CD4-positive, alpha-beta T cell treated with Interleukin-6 for 4 hours (primary cell): Measurements from ENCODE around the gene ZER1.
"Not testable (repeated sequence)": the region's sequence is repeated elsewhere in the genome, so short reads cannot be mapped to it uniquely, and the experiment has no call there.

ENCODE experiments used
- DNase-seq: peaks from one replicate; pipeline ENCODE4 v3.0.0-alpha.2; 2020; ENCODE audit warnings: mixed read lengths

Gene ZER1

DNA sequence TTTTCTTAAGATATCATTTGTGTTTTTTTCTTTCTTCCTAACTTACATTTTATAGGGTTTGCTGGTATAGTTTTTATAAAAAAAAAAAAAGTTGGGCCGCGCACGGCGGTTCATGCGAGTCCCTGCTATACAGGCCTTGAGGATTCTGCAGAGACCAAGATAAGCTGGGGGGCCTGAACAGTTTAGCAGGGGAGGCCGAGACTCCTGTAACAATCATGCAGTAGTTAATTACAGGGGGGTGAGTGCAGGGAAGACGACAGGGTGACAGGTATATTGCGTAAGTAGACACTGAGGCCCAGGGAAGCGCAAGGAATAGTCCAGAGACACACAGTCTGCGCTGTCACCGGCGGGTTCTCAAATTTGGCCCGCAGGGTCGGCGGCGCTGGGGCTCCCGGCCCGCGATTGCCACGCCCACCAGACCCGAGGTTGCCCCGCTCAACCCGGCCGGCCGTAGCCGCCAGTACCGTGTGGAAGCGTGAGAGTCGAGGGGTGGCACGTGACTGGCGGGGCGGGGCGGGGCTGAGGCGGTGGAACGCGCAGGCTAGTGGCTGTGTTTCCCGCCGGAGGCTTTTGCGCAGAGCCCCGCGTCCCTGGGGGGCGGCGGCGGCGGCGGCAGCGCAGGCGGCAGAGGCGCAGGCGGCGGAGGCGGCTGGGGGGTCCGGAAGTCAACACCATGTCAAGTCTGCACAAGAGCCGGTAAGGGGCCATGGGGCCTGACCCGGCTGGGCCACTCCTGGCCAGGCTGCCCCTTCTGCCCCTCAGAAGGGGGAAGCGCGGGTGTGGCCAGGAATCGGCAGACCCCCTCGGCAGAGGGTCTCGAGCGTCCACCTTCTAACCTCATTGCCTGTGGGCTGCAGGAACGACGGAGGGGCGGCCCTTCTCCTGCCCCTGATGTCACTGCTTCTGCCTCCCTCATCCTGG lies 15.2 kb upstream of the ZER1 start, which contains the start of gene TBC1D13:
TBC1D13 (plus strand) TSS at position 573 of the 921 bp plus-strand sequence; CDS start at position 674, 101 bp downstream.
- peak; percentile 92 for DNase-seq

DNA sequence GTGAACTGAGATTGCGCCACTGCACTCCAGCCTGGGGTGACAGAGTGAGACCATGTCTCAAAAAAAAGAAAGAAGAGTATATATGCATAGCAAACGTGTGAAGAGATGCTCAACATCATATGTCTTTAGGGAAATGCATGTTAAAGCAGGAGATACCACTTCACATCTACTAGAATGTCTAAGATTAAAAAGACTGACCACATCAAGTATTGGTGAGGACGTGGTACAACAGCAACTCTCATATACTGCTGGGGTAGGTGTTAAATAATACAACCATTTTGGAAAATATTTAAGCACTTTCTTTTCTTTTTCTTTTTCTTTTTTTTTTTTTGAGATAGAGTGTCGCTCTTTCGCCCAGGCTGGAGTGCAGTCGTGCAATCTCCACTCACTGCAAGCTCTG lies 13.7 kb upstream of the ZER1 start:
- DNase-seq, result no peak

GRCh38 chr9:128782669-128783068 lies 10.9 kb upstream of the ZER1 start:
- no peak for DNase-seq

DNA sequence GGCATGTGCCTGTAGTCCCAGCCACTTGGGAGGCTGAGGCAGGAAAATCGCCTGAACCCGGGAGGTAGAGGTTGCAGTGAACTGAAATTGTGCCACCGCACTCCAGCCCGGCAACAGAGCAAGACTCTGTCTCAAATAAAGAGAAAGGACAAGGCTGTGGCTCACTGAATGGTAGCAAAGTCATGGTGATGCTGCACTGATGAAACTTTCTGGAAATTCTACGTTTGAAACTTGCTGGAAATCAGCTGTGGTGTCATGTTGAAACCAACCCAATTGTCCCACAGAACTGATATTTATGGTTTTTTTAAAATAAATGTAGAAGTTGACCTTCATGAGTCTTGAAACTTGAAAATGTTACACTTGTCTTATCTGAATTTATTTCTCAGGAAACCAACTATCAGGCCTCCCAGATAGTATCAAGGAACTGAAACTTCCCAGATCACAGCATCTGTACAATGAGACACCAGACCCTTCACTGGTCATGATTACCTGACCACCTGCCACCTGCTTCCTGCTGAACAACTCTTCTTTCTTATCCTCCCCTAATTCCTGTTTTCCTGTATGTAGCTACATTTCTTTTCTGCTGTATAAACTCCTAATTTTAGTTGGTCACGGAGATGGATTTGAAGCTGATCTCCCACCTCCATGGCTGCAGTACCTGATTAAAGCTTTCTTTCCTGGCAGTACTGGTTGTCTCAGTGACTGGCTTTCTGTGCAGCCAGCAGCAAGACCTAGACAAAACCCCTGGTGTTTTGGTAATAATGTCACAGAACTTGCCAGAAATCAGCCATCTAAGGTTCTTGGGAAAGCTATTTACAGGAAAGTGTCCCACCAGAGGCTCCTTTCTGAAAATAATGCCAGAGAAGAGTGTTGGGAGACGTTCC lies 9.7 kb upstream of the ZER1 start:
- no peak for DNase-seq

DNA sequence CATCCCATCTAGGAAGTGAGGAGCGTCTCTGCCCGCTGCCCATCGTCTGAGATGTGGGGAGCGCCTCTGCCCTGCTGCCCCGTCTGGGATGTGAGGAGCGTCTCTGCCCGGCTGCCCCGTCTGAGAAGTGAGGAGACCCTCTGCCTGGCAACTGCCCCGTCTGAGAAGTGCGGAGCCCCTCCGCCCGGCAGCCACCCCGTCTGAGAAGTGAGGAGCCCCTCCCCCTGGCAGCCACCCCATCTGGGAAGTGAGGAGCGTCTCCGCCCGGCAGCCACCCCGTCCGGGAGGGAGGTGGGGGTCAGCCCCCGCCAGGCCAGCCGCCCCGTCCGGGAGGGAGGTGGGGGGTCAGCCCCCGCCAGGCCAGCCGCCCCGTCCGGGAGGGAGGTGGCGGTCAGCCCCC lies 8.4 kb upstream of the ZER1 start:
- not testable (repeated sequence) for DNase-seq

- DNase-seq, result no peak
Observed at GRCh38 chr9:128774804-128775203, 3.1 kb upstream of the ZER1 start.

DNA sequence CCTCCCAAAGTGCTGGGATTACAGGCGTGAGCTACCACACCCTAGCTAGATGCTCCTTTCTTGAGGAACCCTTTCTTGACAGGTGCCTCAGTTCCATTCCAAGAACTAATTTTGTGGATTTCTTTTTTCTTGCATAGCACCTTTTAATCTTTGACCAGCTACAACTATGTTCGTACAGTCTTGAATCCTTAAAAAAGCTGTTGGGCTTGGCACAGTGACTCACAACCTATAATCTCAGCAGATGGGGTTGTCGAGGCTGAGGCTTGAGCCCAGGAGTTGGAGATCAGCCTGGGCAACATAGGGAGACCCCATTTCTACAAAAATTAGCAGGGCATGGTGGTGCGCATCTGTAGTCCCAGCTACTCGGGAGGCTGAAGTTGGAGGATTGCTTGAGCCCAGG lies 1.3 kb upstream of the ZER1 start:
- DNase-seq, result no peak

DNA sequence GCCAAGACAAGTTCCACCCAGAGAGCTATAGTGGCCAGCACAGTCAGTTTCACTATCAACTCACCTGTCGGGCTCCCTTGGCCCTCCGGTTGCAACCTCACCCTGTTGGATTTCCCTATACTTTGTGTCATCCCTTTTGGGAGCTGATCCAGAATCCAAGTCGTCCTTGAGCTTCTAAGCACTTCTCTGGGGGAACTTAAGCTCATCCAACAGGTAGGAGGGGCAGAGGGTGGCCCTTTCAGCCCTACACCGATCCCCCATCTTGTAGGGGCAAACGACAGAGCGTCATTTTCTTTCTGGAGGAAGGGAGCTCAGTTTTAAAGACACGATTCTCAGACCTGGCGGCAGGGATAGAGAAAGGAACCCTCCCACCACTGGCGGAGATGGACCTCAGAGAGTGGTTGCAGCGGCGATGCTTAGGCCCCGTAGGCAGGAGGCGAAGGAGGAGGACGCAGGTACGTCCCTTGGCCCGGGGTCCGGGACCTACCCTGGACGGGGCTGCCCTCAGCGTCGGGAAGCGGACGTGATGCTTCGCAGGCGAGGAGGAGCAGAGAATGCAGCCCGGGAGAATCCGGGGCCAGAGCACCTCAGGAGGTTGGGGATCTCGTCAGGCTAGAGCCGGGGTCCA lies 519 bp downstream of the ZER1 start:
- peak; percentile 9 for DNase-seq

GRCh38 chr9:128770286-128771030 lies 1.3 kb downstream of the ZER1 start:
- DNase-seq, result no peak

- DNase-seq, result no peak
Observed at GRCh38 chr9:128768606-128769005, 3.1 kb downstream of the ZER1 start.

- DNase-seq, result no peak
Observed at GRCh38 chr9:128765499-128765898, 6.2 kb downstream of the ZER1 start.

- DNase-seq, result no peak
Observed at GRCh38 chr9:128764361-128764760, 7.4 kb downstream of the ZER1 start.

- no peak for DNase-seq
Observed at GRCh38 chr9:128762671-128763449, 8.9 kb downstream of the ZER1 start.

GRCh38 chr9:128757602-128758001 lies 14.1 kb downstream of the ZER1 start:
- DNase-seq, result no peak

GRCh38 chr9:128753627-128754026 lies 18.1 kb downstream of the ZER1 start:
- DNase-seq, result no peak

- no peak for DNase-seq
Observed at GRCh38 chr9:128750926-128751595, 20.7 kb downstream of the ZER1 start.

- no peak for DNase-seq
Observed at GRCh38 chr9:128747241-128747640, 24.5 kb downstream of the ZER1 start.

GRCh38 chr9:128743421-128743820 lies 28.3 kb downstream of the ZER1 start:
- DNase-seq, result no peak

GRCh38 chr9:128742401-128742800 lies 29.3 kb downstream of the ZER1 start:
- DNase-seq, result no peak

DNA sequence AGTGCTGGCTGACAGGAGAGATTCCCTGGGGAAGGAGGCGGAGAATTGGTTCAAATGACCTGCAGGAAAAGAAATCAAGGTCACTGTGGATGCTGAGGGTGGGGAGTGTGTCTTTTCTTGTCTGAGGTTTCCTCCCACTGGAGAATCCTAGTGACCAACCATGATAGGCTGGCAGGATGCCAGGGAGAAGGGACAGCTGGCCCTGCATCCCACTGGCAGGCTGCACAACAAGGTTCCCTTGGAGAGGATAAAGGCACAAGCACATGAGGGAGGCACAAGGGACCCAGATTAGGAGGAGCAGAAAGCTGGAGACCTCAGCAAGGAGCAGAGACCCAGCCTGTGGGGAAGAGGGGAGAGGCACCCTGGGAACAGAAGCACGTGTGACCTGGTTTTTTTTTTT lies 36.4 kb downstream of the ZER1 start:
- DNase-seq, result no peak

DNA sequence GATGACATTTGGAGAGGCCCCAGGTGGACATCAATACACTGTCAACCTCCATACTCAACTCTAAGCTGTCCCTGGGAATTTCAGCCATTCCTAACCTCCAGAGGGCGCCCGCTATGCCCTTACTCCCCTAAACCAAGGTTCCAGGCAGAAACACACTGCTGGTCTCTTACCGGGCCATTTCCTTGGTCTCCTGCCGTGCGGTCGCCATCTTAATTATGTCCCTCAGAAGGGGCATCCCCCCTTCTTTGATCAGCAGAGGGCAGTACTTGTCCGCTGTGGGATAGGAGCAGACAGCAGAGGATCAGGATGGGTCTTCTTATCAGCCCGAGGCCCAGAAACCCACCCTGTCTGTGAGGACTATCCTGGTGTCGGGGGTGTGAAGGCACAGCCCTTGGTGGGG lies 38.5 kb downstream of the ZER1 start:
- peak; percentile 43 for DNase-seq
